Sigmoid colon (tissue), 7 donors: ENCODE results near the gene SELENOS. TPM values are rescaled to one million over a fixed set of nuclear protein-coding genes. Genes with fewer than 3 reads are reported as not detected.

Experiments used
- DNase-seq: peaks from one replicate; pipeline ENCODE4 v3.0.0-alpha.2; 2019
- H3K27ac ChIP-seq, 4 donors: fragments of 200-600 bp; sonication (generic); one replicate each; pipeline ENCODE4 v1.5.1; 2016 to 2019; ENCODE audit warnings: mild to moderate bottlenecking in 1 of 4
- H3K27me3 ChIP-seq, 3 donors: fragments of 200-600 bp; sonication (generic); one replicate each; pipeline ENCODE4 v1.5.1; 2019; ENCODE audit warnings: mild to moderate bottlenecking in 1 of 3
- H3K36me3 ChIP-seq, 4 donors: fragments of 200-600 bp; sonication (generic); one replicate each; pipeline ENCODE4 v1.5.1; 2016 to 2019
- H3K4me1 ChIP-seq, 4 donors: fragments of 200-600 bp; sonication (generic); one replicate each; pipeline ENCODE4 v1.5.1; 2017 to 2019
- H3K4me3 ChIP-seq, 4 donors: fragments of 200-600 bp; sonication (generic); one replicate each; pipeline ENCODE4 v1.5.1; 2017 to 2019; ENCODE audit warnings: mild to moderate bottlenecking in 2 of 4, moderate library complexity in 1 of 4
- H3K9me3 ChIP-seq, 4 donors: fragments of 200-600 bp in 3 of 4; sonication (generic) in 3 of 4; one replicate each; pipeline versions ENCODE4 v1.5.1 to v1.6.1; 2013 to 2019
- EP300 ChIP-seq, 4 donors: sonication (generic); formaldehyde crosslinking; IDR thresholded peaks; one replicate each; pipeline ENCODE4 v1.6.1; 2017; ENCODE audit warnings: antibody characterized with exemption in 4 of 4
- POLR2A ChIP-seq, 2 donors: fragments of 450-650 bp; IDR thresholded peaks; one replicate each; pipeline ENCODE4 v1.6.1; 2016; ENCODE audit warnings: antibody characterized with exemption in 2 of 2, mild to moderate bottlenecking in 2 of 2, moderate library complexity in 2 of 2
- POLR2AphosphoS5 ChIP-seq, 4 donors: sonication (generic); formaldehyde crosslinking; IDR thresholded peaks; one replicate each; pipeline ENCODE4 v1.6.1; 2017; ENCODE audit warnings: antibody characterized with exemption in 4 of 4
- WGBS, 2 donors: extraction: QIAGEN DNeasy Blood & Tissue Kit; methylation state at CpG; one replicate each; pipeline ENCODE4 v1.1.7; 2013; 5-methylcytosine and 5-hydroxymethylcytosine counted together
- intact Hi-C: fragments of 100-400 bp; cut with DNase I; formaldehyde crosslinking; loops from one replicate; pipeline ENCODE4 v1.15.1; 2023
- polyA plus RNA-seq, 3 donors: library from polyadenylated mRNA; stranded (reverse); fragments of 200-250 nt; gene quantifications; one replicate each; pipeline ENCODE4 v1.2.3, GENCODE V29; 2013
- total RNA-seq, 4 donors: library from RNA; depleted of rRNA; stranded (reverse); fragments of >200 nt; gene quantifications; one replicate each; pipeline ENCODE4 v1.1.0, GENCODE V29; 2016
- TF ChIP-seq, protein P1 (sequence below), 4 experiments: fragments of 450-650 bp in 3 of 4; fragments of 200-600 bp in 1 of 4; IDR thresholded peaks; one replicate each; pipeline ENCODE4 v1.5.1; 2016 to 2019; ENCODE audit warnings: antibody characterized with exemption in 4 of 4, mild to moderate bottlenecking in 3 of 4, moderate library complexity in 2 of 4
- donor health status: healthy with polysubstance abuse.
- donor health status: Bipolar disorder and iron deficiency.
- donor health status: healthy.

SELENOS gene
- total and polyA plus RNA-seq, 7 donors = 39.3 to 127 (median 55.9) TPM

DNA sequence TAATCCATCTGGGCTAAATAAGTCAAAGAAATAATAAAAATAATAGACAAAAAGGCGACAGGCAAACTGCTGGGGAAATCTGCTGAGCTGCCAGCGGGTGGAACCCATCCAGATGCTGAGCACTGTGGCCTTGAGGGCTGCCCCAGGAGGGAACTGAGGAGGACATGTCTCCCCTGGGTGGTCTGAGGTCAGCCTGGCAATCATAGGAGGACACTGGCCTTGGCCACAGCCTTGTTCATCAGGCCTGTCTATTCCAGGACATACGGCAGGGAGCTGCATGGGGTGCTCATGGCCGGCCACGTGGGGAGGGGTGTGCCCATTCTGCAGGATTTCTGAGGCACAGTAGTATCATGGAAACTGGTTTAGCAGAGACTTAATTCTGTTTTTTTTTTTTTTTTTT is 39.2 kb upstream of the SELENOS start:
- H3K4me1 ChIP-seq = no peaks in the 10 kb centered on the region
- no peaks in the 10 kb centered on the region for H3K9me3 ChIP-seq
- no peak overlapping the region for H3K27ac ChIP-seq
- H3K27me3 ChIP-seq = peaks cover 0 to 27% (median 11%) of the 10 kb centered on the region in 3 donors
- DNase-seq = no peak
- intact Hi-C loops = no loop called here
- no peaks in the 10 kb centered on the region for H3K36me3 ChIP-seq
- 89 to 94% methylated on average over 5 of the region's 5 CpGs for WGBS, 2 donors
- no peak overlapping the region for H3K4me3 ChIP-seq
- TF ChIP-seq POLR2A (IDR thresholded peaks at IDR 0.05) = no peak
- TF ChIP-seq EP300 (IDR thresholded peaks at IDR 0.05) = no peak
- TF ChIP-seq, protein P1, sequence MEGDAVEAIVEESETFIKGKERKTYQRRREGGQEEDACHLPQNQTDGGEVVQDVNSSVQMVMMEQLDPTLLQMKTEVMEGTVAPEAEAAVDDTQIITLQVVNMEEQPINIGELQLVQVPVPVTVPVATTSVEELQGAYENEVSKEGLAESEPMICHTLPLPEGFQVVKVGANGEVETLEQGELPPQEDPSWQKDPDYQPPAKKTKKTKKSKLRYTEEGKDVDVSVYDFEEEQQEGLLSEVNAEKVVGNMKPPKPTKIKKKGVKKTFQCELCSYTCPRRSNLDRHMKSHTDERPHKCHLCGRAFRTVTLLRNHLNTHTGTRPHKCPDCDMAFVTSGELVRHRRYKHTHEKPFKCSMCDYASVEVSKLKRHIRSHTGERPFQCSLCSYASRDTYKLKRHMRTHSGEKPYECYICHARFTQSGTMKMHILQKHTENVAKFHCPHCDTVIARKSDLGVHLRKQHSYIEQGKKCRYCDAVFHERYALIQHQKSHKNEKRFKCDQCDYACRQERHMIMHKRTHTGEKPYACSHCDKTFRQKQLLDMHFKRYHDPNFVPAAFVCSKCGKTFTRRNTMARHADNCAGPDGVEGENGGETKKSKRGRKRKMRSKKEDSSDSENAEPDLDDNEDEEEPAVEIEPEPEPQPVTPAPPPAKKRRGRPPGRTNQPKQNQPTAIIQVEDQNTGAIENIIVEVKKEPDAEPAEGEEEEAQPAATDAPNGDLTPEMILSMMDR (IDR thresholded peaks at IDR 0.05) = no peak
- no peak for TF ChIP-seq POLR2AphosphoS5 (IDR thresholded peaks at IDR 0.05)

DNA sequence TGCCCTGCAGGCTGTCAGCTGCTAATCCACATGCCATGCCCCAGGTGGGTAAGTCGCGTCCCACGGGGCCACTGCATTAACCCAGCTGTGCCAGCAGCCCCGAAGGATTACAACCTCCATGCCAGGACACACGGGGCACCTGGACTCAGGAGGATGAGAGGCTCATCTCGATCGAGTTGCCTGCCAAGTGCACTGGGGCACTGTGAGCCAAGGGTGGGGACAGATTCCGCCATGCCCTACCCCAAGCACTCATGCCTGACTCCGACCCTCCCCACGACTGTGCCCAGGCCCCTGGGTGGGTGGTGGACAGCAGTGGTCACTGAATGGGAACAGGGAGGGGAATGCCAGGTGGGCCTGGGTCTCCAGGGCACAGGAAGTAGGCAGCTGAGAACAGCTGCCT is 38.5 kb upstream of the SELENOS start:
- DNase-seq = no peak
- Histone ChIP-seq H3K9me3 (no peaks in the 10 kb centered on the region), H3K4me3 (no peak overlapping the region), H3K36me3 (no peaks in the 10 kb centered on the region), H3K27me3 (peaks cover 0 to 19% (median 7%) of the 10 kb centered on the region in 3 donors), H3K4me1 (no peaks in the 10 kb centered on the region), H3K27ac (no peak overlapping the region)
- WGBS, 2 donors = 89% methylated on average over 10 of the region's 10 CpGs
- intact Hi-C loops = no loop called here
- TF ChIP-seq POLR2A (IDR thresholded peaks at IDR 0.05) (no peak), EP300 (IDR thresholded peaks at IDR 0.05) (no peak), POLR2AphosphoS5 (IDR thresholded peaks at IDR 0.05) (no peak)
- TF ChIP-seq, protein P1 (IDR thresholded peaks at IDR 0.05) = no peak

- no peaks in the 10 kb centered on the region for H3K36me3 ChIP-seq
- intact Hi-C loops = no loop called here
- H3K9me3 ChIP-seq = no peaks in the 10 kb centered on the region
- no peak overlapping the region for H3K4me3 ChIP-seq
- H3K27me3 ChIP-seq = peaks cover 0 to 11% (median 0%) of the 10 kb centered on the region in 3 donors
- no peak overlapping the region for H3K27ac ChIP-seq
- H3K4me1 ChIP-seq = no peaks in the 10 kb centered on the region
- DNase-seq = no peak
- 89% methylated on average over 19 of the region's 19 CpGs for WGBS, 2 donors
- TF ChIP-seq POLR2A (IDR thresholded peaks at IDR 0.05) = no peak
- TF ChIP-seq, protein P1 (IDR thresholded peaks at IDR 0.05) = no peak
- no peak for TF ChIP-seq EP300 (IDR thresholded peaks at IDR 0.05)
- TF ChIP-seq POLR2AphosphoS5 (IDR thresholded peaks at IDR 0.05) = no peak
These were observed 37.2 kb upstream of the SELENOS start for GRCh38 chr15:101314336-101315125.

DNA sequence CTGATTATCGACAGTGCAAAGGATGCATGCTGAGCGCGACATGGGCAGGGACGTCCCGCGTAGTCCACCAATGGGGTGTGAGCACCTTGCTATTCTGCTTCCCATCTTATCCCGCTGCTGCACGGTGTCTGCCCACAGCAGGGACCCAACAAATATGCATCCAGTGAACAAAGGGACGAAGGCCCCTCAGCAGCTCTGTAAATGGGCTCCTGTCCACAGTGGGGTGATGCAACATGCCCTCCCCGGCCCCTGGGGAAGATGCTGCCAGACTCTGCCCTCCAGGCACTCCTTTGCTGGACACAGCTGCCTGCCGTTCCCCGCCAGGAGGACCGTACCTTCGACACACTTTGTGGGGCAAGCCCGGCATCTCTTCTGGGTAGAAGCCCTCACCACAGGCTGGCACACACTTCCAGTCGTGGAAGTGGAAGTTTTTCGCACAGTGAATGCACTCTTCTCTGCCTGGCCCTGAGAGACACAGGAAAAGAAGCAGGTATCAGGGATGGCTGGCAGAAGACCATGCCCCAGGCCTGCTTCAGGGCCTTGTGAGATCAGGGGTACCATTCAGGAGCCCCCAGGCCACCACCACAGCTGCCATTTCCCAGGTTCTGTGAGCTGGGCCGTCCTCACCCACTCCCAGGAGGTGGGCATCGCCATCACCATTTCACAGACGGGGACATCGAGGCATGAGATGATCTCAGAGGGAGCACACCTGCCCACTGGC is 35.9 kb upstream of the SELENOS start:
- H3K9me3 ChIP-seq = no peaks in the 10 kb centered on the region
- H3K27me3 ChIP-seq = peaks cover 0 to 12% (median 0%) of the 10 kb centered on the region in 3 donors
- no peak overlapping the region for H3K27ac ChIP-seq
- no peaks in the 10 kb centered on the region for H3K36me3 ChIP-seq
- H3K4me1 ChIP-seq = no peaks in the 10 kb centered on the region
- 92 to 94% methylated on average over 21 of the region's 21 CpGs for WGBS, 2 donors
- peak; percentile 53 for DNase-seq
- intact Hi-C loops = no loop called here
- H3K4me3 ChIP-seq = no peak overlapping the region
- TF ChIP-seq POLR2A (IDR thresholded peaks at IDR 0.05) = no peak
- no peak for TF ChIP-seq POLR2AphosphoS5 (IDR thresholded peaks at IDR 0.05)
- TF ChIP-seq EP300 (IDR thresholded peaks at IDR 0.05) = no peak
- TF ChIP-seq, protein P1 (IDR thresholded peaks at IDR 0.05) = no peak
